ENCODE data around the gene MEF2C. TPM values are rescaled to one million over a fixed set of nuclear protein-coding genes. Genes with fewer than 3 reads are reported as not detected.

Gene MEF2C
- total and polyA plus RNA-seq, 2 of the 13 experiments (the other 11 are each of a cell fraction or from before 2014, with no cell fraction given) = 0.02 TPM; not detected in 1

DNA sequence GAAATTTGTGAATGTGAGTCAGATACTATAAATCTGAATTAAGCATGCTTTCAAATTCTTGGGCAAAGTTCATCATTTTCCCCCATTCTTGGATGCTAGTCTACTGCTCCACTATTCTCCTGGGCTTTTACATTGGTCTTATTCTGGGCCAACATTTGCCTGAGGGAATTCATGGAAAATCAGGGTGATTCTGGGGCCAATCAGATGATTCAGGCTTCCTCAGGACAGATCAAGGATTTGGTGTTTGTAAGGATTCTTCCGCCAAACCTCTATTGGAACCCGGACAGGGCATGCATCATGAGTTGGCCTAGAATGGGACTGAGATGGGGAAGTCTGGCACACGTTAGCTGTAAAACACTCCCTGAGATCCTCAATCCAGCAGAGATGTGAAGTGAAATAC, 113.8 kb downstream of the MEF2C start:
- Histone ChIP-seq H3K9me3 (ENCODE audit: low read length) (no peaks in the 10 kb centered on the region), H3K4me1 (ENCODE audit: insufficient read depth, low read length) (no peaks in the 10 kb centered on the region), H3K4me2 (ENCODE audit: low read depth, low read length) (no peak overlapping the region), H3K27me3 (ENCODE audit: control insufficient read depth in 1 of 2, insufficient read depth in 2 of 2, low read length in 2 of 2) (no peaks in the 10 kb centered on the region; a peak in 1 of 5 replicates), H3K9ac (ENCODE audit: insufficient read depth, low read depth, low read length) (no peak overlapping the region), H4K20me1 (ENCODE audit: insufficient read depth, low read length) (no peaks in the 10 kb centered on the region), H2AFZ (ENCODE audit: low read length) (no peak overlapping the region), H3K27ac (ENCODE audit: extremely low read length, insufficient read depth, low read length) (no peak overlapping the region), H3K36me3 (replicated peaks in 1 of 2; ENCODE audit: control insufficient read depth in 1 of 2, insufficient read depth in 2 of 2, low read length in 2 of 2) (no peaks in the 10 kb centered on the region), H3K79me2 (ENCODE audit: insufficient read depth, low read length) (no peaks in the 10 kb centered on the region), H3K4me3 (replicated peaks in 1 of 3; ENCODE audit: insufficient read depth in 1 of 3, low read depth in 2 of 3, low read length in 3 of 3) (no peak overlapping the region)
- no peak for FAIRE-seq
- POLR2A ChIA-PET = no interaction called here
- ATAC-seq = no peak
- TF ChIP-seq SRSF4 (IDR thresholded peaks at IDR 0.05; ENCODE audit: low read depth, low read length, poor library complexity, severe bottlenecking) = no peak
- DNase-seq (ENCODE audit: low spot score) = no peak
- intact Hi-C loops (cut with micrococcal nuclease; ENCODE audit: unreplicated experiment) = no loop called here
- no TSS peak for BruUV-seq (replicated peaks)
- CTCF ChIA-PET (ENCODE audit: low intra/inter-chr PET ratio, low total read pairs) = no interaction called here
- WGBS (ENCODE audit: low lambda C conversion rate) = 43% methylated on average over 3 of the region's 3 CpGs
- in situ Hi-C loops (cut with HindIII; ENCODE audit: extremely low pct_ligation_motif_present, low pct_unique_long_range_greater_than_20kb) = no loop called here

DNA sequence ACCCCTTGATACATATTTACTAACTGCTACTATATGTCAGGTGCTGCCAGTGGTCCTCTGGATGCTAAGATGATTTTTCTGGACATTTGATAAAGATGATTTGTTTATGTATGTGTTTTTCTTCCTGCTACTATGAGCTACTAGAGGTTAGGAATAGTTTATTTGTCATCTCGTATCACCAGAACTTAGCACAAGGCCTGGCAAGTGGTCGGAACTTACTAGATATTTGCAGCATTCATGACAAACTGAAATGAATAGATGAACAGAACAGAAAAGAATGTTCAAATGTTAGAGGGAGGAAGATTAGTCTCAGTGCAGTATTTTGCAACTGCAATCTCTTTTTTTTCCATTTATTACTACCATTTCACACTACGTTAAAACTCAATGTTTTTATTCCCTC, 114.6 kb downstream of the MEF2C start:
- intact Hi-C loops (cut with micrococcal nuclease; ENCODE audit: unreplicated experiment) = no loop called here
- H3K9me3 ChIP-seq (ENCODE audit: low read length) = no peaks in the 10 kb centered on the region
- ATAC-seq (no peak), DNase-seq (ENCODE audit: low spot score) (no peak), FAIRE-seq (no peak)
- ChIA-PET CTCF (ENCODE audit: low intra/inter-chr PET ratio, low total read pairs) (no interaction called here), POLR2A (no interaction called here)
- no peak overlapping the region for H3K27ac ChIP-seq (ENCODE audit: extremely low read length, insufficient read depth, low read length)
- no TSS peak for BruUV-seq (replicated peaks)
- no peak overlapping the region for H3K4me2 ChIP-seq (ENCODE audit: low read depth, low read length)
- 0% methylated on average over 3 of the region's 3 CpGs for WGBS (ENCODE audit: low lambda C conversion rate)
- no peak overlapping the region for H3K4me3 ChIP-seq (replicated peaks in 1 of 3; ENCODE audit: insufficient read depth in 1 of 3, low read depth in 2 of 3, low read length in 3 of 3)
- H2AFZ ChIP-seq (ENCODE audit: low read length) = no peak overlapping the region
- no peaks in the 10 kb centered on the region for H3K79me2 ChIP-seq (ENCODE audit: insufficient read depth, low read length)
- H4K20me1 ChIP-seq (ENCODE audit: insufficient read depth, low read length) = no peaks in the 10 kb centered on the region
- no peaks in the 10 kb centered on the region for H3K36me3 ChIP-seq (replicated peaks in 1 of 2; ENCODE audit: control insufficient read depth in 1 of 2, insufficient read depth in 2 of 2, low read length in 2 of 2)
- no peak overlapping the region for H3K9ac ChIP-seq (ENCODE audit: insufficient read depth, low read depth, low read length)
- TF ChIP-seq CBX5 (CRISPR knock-in tag; IDR thresholded peaks at IDR 0.05; ENCODE audit: borderline replicate concordance) (no peak), ZNF7 (CRISPR knock-in tag; IDR thresholded peaks at IDR 0.05) (no peak), SIN3B (IDR thresholded peaks at IDR 0.05; ENCODE audit: low read length) (no peak), RELA (CRISPR knock-in tag; IDR thresholded peaks at IDR 0.05) (no peak), PLRG1 (conservative IDR thresholded peaks at IDR 0.05) (no peak), ZSCAN25 (CRISPR knock-in tag; IDR thresholded peaks at IDR 0.05) (no peak), THAP11 (CRISPR knock-in tag; IDR thresholded peaks at IDR 0.05) (no peak), PHF5A (CRISPR knock-in tag; IDR thresholded peaks at IDR 0.05; ENCODE audit: low read depth, unreplicated experiment) (no peak), SKI (IDR thresholded peaks at IDR 0.05; ENCODE audit: partially characterized antibody) (no peak), TFAP4 (IDR thresholded peaks at IDR 0.05; ENCODE audit: borderline replicate concordance, low read depth) (no peak)
- TF ChIP-seq, protein P1, sequence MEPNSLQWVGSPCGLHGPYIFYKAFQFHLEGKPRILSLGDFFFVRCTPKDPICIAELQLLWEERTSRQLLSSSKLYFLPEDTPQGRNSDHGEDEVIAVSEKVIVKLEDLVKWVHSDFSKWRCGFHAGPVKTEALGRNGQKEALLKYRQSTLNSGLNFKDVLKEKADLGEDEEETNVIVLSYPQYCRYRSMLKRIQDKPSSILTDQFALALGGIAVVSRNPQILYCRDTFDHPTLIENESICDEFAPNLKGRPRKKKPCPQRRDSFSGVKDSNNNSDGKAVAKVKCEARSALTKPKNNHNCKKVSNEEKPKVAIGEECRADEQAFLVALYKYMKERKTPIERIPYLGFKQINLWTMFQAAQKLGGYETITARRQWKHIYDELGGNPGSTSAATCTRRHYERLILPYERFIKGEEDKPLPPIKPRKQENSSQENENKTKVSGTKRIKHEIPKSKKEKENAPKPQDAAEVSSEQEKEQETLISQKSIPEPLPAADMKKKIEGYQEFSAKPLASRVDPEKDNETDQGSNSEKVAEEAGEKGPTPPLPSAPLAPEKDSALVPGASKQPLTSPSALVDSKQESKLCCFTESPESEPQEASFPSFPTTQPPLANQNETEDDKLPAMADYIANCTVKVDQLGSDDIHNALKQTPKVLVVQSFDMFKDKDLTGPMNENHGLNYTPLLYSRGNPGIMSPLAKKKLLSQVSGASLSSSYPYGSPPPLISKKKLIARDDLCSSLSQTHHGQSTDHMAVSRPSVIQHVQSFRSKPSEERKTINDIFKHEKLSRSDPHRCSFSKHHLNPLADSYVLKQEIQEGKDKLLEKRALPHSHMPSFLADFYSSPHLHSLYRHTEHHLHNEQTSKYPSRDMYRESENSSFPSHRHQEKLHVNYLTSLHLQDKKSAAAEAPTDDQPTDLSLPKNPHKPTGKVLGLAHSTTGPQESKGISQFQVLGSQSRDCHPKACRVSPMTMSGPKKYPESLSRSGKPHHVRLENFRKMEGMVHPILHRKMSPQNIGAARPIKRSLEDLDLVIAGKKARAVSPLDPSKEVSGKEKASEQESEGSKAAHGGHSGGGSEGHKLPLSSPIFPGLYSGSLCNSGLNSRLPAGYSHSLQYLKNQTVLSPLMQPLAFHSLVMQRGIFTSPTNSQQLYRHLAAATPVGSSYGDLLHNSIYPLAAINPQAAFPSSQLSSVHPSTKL (CRISPR knock-in tag; IDR thresholded peaks at IDR 0.05) = no peak
- TF ChIP-seq, protein P2, sequence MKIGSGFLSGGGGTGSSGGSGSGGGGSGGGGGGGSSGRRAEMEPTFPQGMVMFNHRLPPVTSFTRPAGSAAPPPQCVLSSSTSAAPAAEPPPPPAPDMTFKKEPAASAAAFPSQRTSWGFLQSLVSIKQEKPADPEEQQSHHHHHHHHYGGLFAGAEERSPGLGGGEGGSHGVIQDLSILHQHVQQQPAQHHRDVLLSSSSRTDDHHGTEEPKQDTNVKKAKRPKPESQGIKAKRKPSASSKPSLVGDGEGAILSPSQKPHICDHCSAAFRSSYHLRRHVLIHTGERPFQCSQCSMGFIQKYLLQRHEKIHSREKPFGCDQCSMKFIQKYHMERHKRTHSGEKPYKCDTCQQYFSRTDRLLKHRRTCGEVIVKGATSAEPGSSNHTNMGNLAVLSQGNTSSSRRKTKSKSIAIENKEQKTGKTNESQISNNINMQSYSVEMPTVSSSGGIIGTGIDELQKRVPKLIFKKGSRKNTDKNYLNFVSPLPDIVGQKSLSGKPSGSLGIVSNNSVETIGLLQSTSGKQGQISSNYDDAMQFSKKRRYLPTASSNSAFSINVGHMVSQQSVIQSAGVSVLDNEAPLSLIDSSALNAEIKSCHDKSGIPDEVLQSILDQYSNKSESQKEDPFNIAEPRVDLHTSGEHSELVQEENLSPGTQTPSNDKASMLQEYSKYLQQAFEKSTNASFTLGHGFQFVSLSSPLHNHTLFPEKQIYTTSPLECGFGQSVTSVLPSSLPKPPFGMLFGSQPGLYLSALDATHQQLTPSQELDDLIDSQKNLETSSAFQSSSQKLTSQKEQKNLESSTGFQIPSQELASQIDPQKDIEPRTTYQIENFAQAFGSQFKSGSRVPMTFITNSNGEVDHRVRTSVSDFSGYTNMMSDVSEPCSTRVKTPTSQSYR (CRISPR knock-in tag; IDR thresholded peaks at IDR 0.05; ENCODE audit: borderline replicate concordance) = no peak
- H3K27me3 ChIP-seq (ENCODE audit: control insufficient read depth in 1 of 2, insufficient read depth in 2 of 2, low read length in 2 of 2) = no peaks in the 10 kb centered on the region; a peak in 1 of 5 replicates
- in situ Hi-C loops (cut with HindIII; ENCODE audit: extremely low pct_ligation_motif_present, low pct_unique_long_range_greater_than_20kb) = no loop called here
- H3K4me1 ChIP-seq (ENCODE audit: insufficient read depth, low read length) = no peaks in the 10 kb centered on the region
